OCI-LY1 (cell line): ENCODE results near the gene IQGAP2.

Source experiments
- H2AFZ ChIP-seq: fragments of 200-600 bp; sonication (generic), shearing (Covaris generic); 2 replicates; pipeline ENCODE4 v1.6.0; 2014; ENCODE audit warnings: antibody characterized with exemption, mild to moderate bottlenecking, low read length
- H3F3A ChIP-seq: fragments of 200-600 bp; sonication (generic), shearing (Covaris generic); 2 replicates; pipeline ENCODE4 v1.6.0; 2014; ENCODE audit warnings: mild to moderate bottlenecking, antibody characterized with exemption, low read length, moderate library complexity; ENCODE audit not compliant: insufficient read depth
- H3K27ac ChIP-seq: fragments of 200-600 bp; sonication (generic); 2 replicates; pipeline ENCODE4 v1.5.1; 2014; ENCODE audit warnings: low read length, mixed run types, mild to moderate bottlenecking, low read depth; ENCODE audit not compliant: poor library complexity, severe bottlenecking
- H3K27me3 ChIP-seq: fragments of 200-600 bp; sonication (generic); 2 replicates; pipeline ENCODE4 v1.6.0; 2014; ENCODE audit warnings: antibody characterized with exemption, mild to moderate bottlenecking, low read length, moderate library complexity; ENCODE audit not compliant: insufficient read depth
- H3K36me3 ChIP-seq: fragments of 200-600 bp; sonication (generic); 2 replicates; pipeline ENCODE4 v1.6.1; 2014; ENCODE audit warnings: mild to moderate bottlenecking, antibody characterized with exemption, low read length, moderate library complexity, mixed read lengths; ENCODE audit not compliant: insufficient read depth
- H3K4me1 ChIP-seq: fragments of 200-600 bp; sonication (generic); 2 replicates; pipeline ENCODE4 v1.5.1; 2014; ENCODE audit warnings: mild to moderate bottlenecking, low read length, moderate library complexity; ENCODE audit not compliant: insufficient read depth, severe bottlenecking
- H3K4me2 ChIP-seq: fragments of 200-600 bp; sonication (generic), shearing (Covaris generic); 2 replicates; pipeline ENCODE4 v1.6.1; 2014; ENCODE audit warnings: low read length
- H3K4me3 ChIP-seq: fragments of 200-600 bp; sonication (generic); 2 replicates; pipeline ENCODE4 v1.5.1; 2014; ENCODE audit warnings: low read length, low read depth, mild to moderate bottlenecking, mixed read lengths; ENCODE audit not compliant: poor library complexity, severe bottlenecking
- H3K79me2 ChIP-seq: fragments of 200-600 bp; shearing (Covaris generic); 2 replicates; pipeline ENCODE4 v1.6.1; 2016; ENCODE audit warnings: mixed run types, low read length, mixed read lengths; ENCODE audit not compliant: insufficient read depth
- H3K9ac ChIP-seq: fragments of 200-600 bp; sonication (generic), shearing (Covaris generic); 2 replicates; pipeline ENCODE4 v1.6.1; 2014; ENCODE audit warnings: mild to moderate bottlenecking, low read length, mixed read lengths
- H3K9me2 ChIP-seq: fragments of 200-600 bp; sonication (generic), shearing (Covaris generic); 2 replicates; pipeline ENCODE4 v1.6.1; 2014; ENCODE audit warnings: low read depth, mild to moderate bottlenecking, low read length, mixed read lengths
- H3K9me3 ChIP-seq: fragments of 200-600 bp; shearing (Covaris generic); 2 replicates; pipeline ENCODE4 v1.6.1; 2014; ENCODE audit warnings: low read length, mixed read lengths
- H4K20me1 ChIP-seq: fragments of 200-600 bp; sonication (generic), shearing (Covaris generic); 2 replicates; pipeline ENCODE4 v1.6.0; 2016; ENCODE audit warnings: mild to moderate bottlenecking, low read length; ENCODE audit not compliant: insufficient read depth
- EZH2 ChIP-seq: fragments of 200-600 bp; sonication (generic), shearing (Covaris generic); IDR thresholded peaks from 2 replicates; pipeline ENCODE4 v1.8.0; 2017; ENCODE audit warnings: borderline replicate concordance, mixed run types, mild to moderate bottlenecking, antibody characterized with exemption, low read length, moderate library complexity, mixed read lengths
- TF ChIP-seq, protein P1 (sequence below): fragments of 200-600 bp; sonication (generic), shearing (Covaris generic); IDR thresholded peaks from 2 replicates; pipeline ENCODE4 v1.5.1; 2017; ENCODE audit warnings: mild to moderate bottlenecking, antibody characterized with exemption, low read length, moderate library complexity, mixed read lengths

The IQGAP2 gene

DNA sequence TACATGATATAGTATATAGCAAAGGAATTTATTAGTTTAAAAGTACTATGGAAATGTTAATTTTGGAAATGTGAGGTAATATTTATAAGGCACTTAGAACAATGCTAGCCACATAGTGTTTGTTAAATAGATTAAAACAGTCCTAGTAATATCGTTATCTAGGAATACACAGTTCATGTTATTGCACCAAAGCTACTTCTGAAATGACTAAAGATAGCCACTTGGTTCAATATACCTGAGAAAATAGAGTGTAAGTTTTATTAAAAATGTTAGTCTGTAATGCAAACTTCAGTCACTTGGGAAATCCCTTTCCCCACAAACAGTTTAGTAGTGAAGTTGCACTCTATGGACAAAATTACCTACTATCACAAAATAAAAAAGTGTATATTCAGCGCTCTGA, 297.5 kb downstream of the IQGAP2 start:
- Histone ChIP-seq H4K20me1 (no peaks in the 10 kb centered on the region), H3K9me2 (no peaks in the 10 kb centered on the region), H3K4me2 (no peak overlapping the region), H3K27ac (no peak overlapping the region), H3K9ac (no peak overlapping the region), H3K36me3 (0 out of 2 replicates have a peak, but pooled peaks cover 6% of the 10 kb centered on the region), H3F3A (no peaks in the 10 kb centered on the region), H3K27me3 (no peaks in the 10 kb centered on the region), H2AFZ (no peak overlapping the region), H3K4me3 (no peak overlapping the region), H3K9me3 (no peaks in the 10 kb centered on the region), H3K79me2 (no peaks in the 10 kb centered on the region), H3K4me1 (no peaks in the 10 kb centered on the region)
- TF ChIP-seq, protein P1, sequence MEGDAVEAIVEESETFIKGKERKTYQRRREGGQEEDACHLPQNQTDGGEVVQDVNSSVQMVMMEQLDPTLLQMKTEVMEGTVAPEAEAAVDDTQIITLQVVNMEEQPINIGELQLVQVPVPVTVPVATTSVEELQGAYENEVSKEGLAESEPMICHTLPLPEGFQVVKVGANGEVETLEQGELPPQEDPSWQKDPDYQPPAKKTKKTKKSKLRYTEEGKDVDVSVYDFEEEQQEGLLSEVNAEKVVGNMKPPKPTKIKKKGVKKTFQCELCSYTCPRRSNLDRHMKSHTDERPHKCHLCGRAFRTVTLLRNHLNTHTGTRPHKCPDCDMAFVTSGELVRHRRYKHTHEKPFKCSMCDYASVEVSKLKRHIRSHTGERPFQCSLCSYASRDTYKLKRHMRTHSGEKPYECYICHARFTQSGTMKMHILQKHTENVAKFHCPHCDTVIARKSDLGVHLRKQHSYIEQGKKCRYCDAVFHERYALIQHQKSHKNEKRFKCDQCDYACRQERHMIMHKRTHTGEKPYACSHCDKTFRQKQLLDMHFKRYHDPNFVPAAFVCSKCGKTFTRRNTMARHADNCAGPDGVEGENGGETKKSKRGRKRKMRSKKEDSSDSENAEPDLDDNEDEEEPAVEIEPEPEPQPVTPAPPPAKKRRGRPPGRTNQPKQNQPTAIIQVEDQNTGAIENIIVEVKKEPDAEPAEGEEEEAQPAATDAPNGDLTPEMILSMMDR, result no peak
- TF ChIP-seq EZH2, result no peak

DNA sequence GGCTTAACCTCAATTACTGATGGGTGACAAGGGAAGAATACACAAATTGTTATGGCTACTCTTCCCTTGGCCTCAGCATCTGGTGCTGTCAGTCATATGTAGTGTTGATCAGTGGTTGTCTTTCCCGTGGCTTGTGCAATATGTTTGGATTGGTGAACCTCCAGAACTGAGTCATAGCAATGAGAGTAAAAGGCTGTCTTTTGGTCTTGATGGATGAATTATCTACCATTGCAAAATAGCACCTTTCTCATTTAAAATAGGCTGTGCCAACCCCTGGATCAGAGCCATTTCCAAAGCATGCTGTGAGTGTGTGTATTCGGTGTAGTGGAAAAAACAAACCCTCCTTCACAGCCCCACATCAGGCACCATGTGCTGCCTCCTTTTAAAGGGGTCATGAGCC, 298.2 kb downstream of the IQGAP2 start:
- TF ChIP-seq, protein P1, result no peak
- no peak for TF ChIP-seq EZH2
- H3K9me2 ChIP-seq, result no peaks in the 10 kb centered on the region
- 0 out of 2 replicates have a peak, but pooled peaks cover 6% of the 10 kb centered on the region for H3K36me3 ChIP-seq
- H3K9me3 ChIP-seq, result no peaks in the 10 kb centered on the region
- no peaks in the 10 kb centered on the region for H3K79me2 ChIP-seq
- no peaks in the 10 kb centered on the region for H4K20me1 ChIP-seq
- H3K4me3 ChIP-seq, result no peak overlapping the region
- no peaks in the 10 kb centered on the region for H3K4me1 ChIP-seq
- no peak overlapping the region for H3K9ac ChIP-seq
- H3K27ac ChIP-seq, result no peak overlapping the region
- H2AFZ ChIP-seq, result no peak overlapping the region
- no peaks in the 10 kb centered on the region for H3F3A ChIP-seq
- no peak overlapping the region for H3K4me2 ChIP-seq
- no peaks in the 10 kb centered on the region for H3K27me3 ChIP-seq

DNA sequence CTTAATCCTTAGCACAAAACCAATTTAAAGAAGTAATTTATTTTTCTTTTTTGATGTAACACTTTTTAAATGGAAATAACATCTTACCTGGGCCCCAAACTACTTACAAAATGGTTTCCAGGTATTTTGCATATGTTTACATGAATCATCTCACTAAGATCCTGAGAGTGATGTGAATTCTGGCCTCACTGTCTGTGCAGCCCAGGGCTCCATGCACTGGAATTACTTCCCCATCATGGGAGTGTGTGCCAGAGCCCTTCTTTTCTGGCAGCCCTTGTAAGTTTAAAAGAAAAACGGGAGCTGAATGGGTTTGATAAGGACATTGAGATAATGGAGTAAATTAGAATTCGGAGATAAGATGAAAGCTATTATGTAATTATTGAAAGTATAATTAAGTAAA, 300.6 kb downstream of the IQGAP2 start:
- Histone ChIP-seq H3K36me3 (no peaks in the 10 kb centered on the region), H3K4me2 (no peak overlapping the region), H3K9ac (no peak overlapping the region), H4K20me1 (no peaks in the 10 kb centered on the region), H3K9me2 (no peaks in the 10 kb centered on the region), H3K4me1 (no peaks in the 10 kb centered on the region), H3K9me3 (no peaks in the 10 kb centered on the region), H3K27ac (no peak overlapping the region), H2AFZ (no peak overlapping the region), H3K4me3 (no peak overlapping the region), H3K79me2 (no peaks in the 10 kb centered on the region), H3K27me3 (no peaks in the 10 kb centered on the region), H3F3A (no peaks in the 10 kb centered on the region)
- TF ChIP-seq EZH2, result no peak
- TF ChIP-seq, protein P1, result no peak
